ENCODE measurements around the gene CLPX. TPM values are rescaled to one million over a fixed set of nuclear protein-coding genes. Genes with fewer than 3 reads are reported as not detected.
A peak's percentile ranks its signal among the peaks of the same experiment; 100 is the strongest.

The CLPX gene
- total and polyA plus RNA-seq, 9 of the 15 experiments (the other 6 are each of a cell fraction or from before 2014, with no cell fraction given), result 11.2 to 83.3 (median 51.3) TPM

DNA sequence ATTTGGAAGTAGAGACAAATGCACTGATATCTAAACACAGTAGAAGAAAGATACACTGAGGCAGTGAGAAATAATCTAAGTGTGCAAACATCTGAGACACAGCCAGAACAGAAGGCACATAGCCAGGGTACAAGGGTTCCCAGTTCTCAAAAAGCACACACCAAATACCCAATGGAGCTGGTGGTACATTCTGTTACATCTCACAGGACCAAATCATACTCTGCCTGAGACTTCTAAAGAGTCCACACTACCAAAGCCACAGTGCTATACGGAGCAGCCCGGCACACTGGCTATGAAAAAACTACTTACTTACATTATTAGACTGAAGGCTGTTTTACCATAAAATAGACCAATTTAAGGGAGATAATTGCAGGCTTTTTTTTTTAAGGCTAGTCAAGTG is 19.3 kb downstream of the CLPX start:
- no peak overlapping the region for H2AFZ ChIP-seq (ENCODE audit: low read depth, low read length)
- H3K9me3 ChIP-seq (replicated peaks; ENCODE audit: control insufficient read depth, insufficient read depth, low read depth, low read length), result no peaks in the 10 kb centered on the region
- intact Hi-C loops (cut with micrococcal nuclease), result no loop called here
- WGBS (ENCODE audit: insufficient coverage, low coverage, missing lambda C conversion rate), result 95% methylated on average over 2 of the region's 2 CpGs
- ATAC-seq (no peak), DNase-seq (ENCODE audit: extremely low read depth in 1 of 4, low spot score in 3 of 4) (no peak), FAIRE-seq (peak; percentile 6)
- in situ Hi-C loops (cut with MboI), result no loop called here
- H3K9ac ChIP-seq (ENCODE audit: insufficient read depth in 1 of 2, low read depth in 2 of 2, low read length in 2 of 2), result no peak overlapping the region
- no peaks in the 10 kb centered on the region for H3K27me3 ChIP-seq (ENCODE audit: control insufficient read depth in 2 of 2, insufficient read depth in 2 of 2, low read length in 2 of 2)
- no peaks in the 10 kb centered on the region for H3K4me1 ChIP-seq (replicated peaks in 1 of 2; ENCODE audit: control insufficient read depth in 2 of 2, insufficient read depth in 2 of 2, low read length in 2 of 2)
- POLR2A ChIA-PET, result interaction anchor here (0.8 to 1.7 kb wide), 4 partner anchors 9 to 139 kb away, joined by 3 to 5 read pairs (median 4); partner anchors contain the start of genes CLPX and RNU5B-1
- BruUV-seq (replicated peaks), result no TSS peak
- H4K20me1 ChIP-seq (replicated peaks; ENCODE audit: control insufficient read depth, insufficient read depth, low read length), result no peaks in the 10 kb centered on the region
- H3K4me2 ChIP-seq (ENCODE audit: insufficient read depth, low read length), result no peak overlapping the region
- H3K36me3 ChIP-seq (ENCODE audit: control insufficient read depth, insufficient read depth, low read length), result peaks cover 58% of the 10 kb centered on the region; the same call in 2 of the 3 replicates
- TF ChIP-seq, protein P1, sequence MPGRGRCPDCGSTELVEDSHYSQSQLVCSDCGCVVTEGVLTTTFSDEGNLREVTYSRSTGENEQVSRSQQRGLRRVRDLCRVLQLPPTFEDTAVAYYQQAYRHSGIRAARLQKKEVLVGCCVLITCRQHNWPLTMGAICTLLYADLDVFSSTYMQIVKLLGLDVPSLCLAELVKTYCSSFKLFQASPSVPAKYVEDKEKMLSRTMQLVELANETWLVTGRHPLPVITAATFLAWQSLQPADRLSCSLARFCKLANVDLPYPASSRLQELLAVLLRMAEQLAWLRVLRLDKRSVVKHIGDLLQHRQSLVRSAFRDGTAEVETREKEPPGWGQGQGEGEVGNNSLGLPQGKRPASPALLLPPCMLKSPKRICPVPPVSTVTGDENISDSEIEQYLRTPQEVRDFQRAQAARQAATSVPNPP (IDR thresholded peaks at IDR 0.05; ENCODE audit: borderline replicate concordance, insufficient read depth, insufficient read length), result no peak
- TF ChIP-seq, protein P2, sequence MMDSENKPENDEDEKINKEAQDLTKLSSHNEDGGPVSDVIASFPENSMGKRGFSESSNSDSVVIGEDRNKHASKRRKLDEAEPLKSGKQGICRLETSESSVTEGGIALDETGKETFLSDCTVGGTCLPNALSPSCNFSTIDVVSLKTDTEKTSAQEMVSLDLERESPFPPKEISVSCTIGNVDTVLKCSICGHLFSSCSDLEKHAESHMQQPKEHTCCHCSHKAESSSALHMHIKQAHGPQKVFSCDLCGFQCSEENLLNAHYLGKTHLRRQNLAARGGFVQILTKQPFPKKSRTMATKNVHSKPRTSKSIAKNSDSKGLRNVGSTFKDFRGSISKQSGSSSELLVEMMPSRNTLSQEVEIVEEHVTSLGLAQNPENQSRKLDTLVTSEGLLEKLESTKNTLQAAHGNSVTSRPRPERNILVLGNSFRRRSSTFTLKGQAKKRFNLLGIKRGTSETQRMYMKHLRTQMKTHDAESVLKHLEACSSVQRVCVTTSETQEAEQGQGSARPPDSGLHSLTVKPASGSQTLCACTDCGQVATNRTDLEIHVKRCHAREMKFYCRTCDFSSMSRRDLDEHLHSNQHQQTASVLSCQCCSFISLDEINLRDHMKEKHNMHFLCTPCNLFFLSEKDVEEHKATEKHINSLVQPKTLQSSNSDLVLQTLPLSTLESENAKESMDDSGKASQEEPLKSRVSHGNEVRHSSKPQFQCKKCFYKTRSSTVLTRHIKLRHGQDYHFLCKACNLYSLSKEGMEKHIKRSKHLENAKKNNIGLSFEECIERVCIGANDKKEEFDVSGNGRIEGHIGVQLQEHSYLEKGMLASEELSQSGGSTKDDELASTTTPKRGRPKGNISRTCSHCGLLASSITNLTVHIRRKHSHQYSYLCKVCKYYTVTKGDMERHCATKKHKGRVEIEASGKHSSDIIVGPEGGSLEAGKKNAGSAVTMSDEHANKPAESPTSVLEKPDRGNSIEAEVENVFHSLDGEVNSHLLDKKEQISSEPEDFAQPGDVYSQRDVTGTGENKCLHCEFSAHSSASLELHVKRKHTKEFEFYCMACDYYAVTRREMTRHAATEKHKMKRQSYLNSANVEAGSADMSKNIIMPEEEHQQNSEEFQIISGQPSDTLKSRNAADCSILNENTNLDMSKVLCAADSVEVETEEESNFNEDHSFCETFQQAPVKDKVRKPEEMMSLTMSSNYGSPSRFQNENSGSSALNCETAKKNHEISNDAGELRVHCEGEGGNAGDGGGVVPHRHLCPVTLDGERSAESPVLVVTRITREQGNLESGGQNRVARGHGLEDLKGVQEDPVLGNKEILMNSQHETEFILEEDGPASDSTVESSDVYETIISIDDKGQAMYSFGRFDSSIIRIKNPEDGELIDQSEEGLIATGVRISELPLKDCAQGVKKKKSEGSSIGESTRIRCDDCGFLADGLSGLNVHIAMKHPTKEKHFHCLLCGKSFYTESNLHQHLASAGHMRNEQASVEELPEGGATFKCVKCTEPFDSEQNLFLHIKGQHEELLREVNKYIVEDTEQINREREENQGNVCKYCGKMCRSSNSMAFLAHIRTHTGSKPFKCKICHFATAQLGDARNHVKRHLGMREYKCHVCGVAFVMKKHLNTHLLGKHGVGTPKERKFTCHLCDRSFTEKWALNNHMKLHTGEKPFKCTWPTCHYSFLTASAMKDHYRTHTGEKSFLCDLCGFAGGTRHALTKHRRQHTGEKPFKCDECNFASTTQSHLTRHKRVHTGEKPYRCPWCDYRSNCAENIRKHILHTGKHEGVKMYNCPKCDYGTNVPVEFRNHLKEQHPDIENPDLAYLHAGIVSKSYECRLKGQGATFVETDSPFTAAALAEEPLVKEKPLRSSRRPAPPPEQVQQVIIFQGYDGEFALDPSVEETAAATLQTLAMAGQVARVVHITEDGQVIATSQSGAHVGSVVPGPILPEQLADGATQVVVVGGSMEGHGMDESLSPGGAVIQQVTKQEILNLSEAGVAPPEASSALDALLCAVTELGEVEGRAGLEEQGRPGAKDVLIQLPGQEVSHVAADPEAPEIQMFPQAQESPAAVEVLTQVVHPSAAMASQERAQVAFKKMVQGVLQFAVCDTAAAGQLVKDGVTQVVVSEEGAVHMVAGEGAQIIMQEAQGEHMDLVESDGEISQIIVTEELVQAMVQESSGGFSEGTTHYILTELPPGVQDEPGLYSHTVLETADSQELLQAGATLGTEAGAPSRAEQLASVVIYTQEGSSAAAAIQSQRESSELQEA (IDR thresholded peaks at IDR 0.05; ENCODE audit: low read depth), result no peak
- no peak for TF ChIP-seq ATF7 (IDR thresholded peaks at IDR 0.05)
- TF ChIP-seq ZNF511 (CRISPR knock-in tag; IDR thresholded peaks at IDR 0.05), result no peak
- no peak for TF ChIP-seq JUND (IDR thresholded peaks at IDR 0.05; ENCODE audit: borderline replicate concordance, low read depth, low read length)
- no peak for TF ChIP-seq JUND (tag; IDR thresholded peaks at IDR 0.05; ENCODE audit: borderline replicate concordance, low read depth, low read length)
- no peak for TF ChIP-seq ZNF75A (CRISPR knock-in tag; IDR thresholded peaks at IDR 0.05)
- TF ChIP-seq NCOA1 (IDR thresholded peaks at IDR 0.05; ENCODE audit: low read depth), result no peak
- no peak for TF ChIP-seq GTF2B (IDR thresholded peaks at IDR 0.05; ENCODE audit: extremely low read depth, insufficient read length)
- TF ChIP-seq CREBBP (IDR thresholded peaks at IDR 0.05; ENCODE audit: low read depth, low read length), result no peak
- TF ChIP-seq, protein P3, sequence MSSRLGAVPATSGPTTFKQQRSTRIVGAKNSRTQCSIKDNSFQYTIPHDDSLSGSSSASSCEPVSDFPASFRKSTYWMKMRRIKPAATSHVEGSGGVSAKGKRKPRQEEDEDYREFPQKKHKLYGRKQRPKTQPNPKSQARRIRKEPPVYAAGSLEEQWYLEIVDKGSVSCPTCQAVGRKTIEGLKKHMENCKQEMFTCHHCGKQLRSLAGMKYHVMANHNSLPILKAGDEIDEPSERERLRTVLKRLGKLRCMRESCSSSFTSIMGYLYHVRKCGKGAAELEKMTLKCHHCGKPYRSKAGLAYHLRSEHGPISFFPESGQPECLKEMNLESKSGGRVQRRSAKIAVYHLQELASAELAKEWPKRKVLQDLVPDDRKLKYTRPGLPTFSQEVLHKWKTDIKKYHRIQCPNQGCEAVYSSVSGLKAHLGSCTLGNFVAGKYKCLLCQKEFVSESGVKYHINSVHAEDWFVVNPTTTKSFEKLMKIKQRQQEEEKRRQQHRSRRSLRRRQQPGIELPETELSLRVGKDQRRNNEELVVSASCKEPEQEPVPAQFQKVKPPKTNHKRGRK (tag; IDR thresholded peaks at IDR 0.05), result no peak
- no peak overlapping the region for H3K4me3 ChIP-seq
- no peaks in the 10 kb centered on the region for H3K9me1 ChIP-seq (ENCODE audit: control insufficient read depth, insufficient read depth, low read length)
- no peaks in the 10 kb centered on the region for H3K79me2 ChIP-seq (ENCODE audit: control insufficient read depth, insufficient read depth, low read length)
- no peak overlapping the region for H3K27ac ChIP-seq (ENCODE audit: extremely low read depth, low read depth, low read length)
- CTCF ChIA-PET (ENCODE audit: low intra/inter-chr PET ratio), result no interaction called here

Measured in K562 (cell line).